CD8-positive, alpha-beta memory T cell (primary cell): ENCODE results near the gene EMILIN1. TPM values are rescaled to one million over a fixed set of nuclear protein-coding genes. Genes with fewer than 3 reads are reported as not detected.
A peak's percentile ranks its signal among the peaks of the same experiment; 100 is the strongest.

Experiments
- CTCF ChIA-PET: fragments of 350-600 bp; sonication (Branson Sonifier 250); formaldehyde crosslinking; loops from one replicate; lab custom pipeline; 2021; ENCODE audit warnings: antibody characterized with exemption; lab: Charles Lee
- POLR2A ChIA-PET: fragments of 350-600 bp; sonication (Branson Sonifier 250); formaldehyde crosslinking; loops from one replicate; lab custom pipeline; 2021; ENCODE audit warnings: antibody characterized with exemption; lab: Charles Lee
- DNase-seq, 5 donors: peaks; one replicate each; pipeline versions ENCODE4 v3.0.0 to v3.0.0-alpha.2; 2020 to 2022; ENCODE audit warnings: mixed read lengths in 1 of 5
- H3K27ac ChIP-seq: one replicate; pipeline ENCODE4 v1.7.0; 2013; ENCODE audit warnings: low read depth, mild to moderate bottlenecking, low read length, moderate library complexity
- H3K27me3 ChIP-seq: 2 replicates; pipeline ENCODE4 v1.7.0; 2013; ENCODE audit warnings: low read length, mild to moderate bottlenecking; ENCODE audit not compliant: insufficient read depth, poor library complexity, severe bottlenecking
- H3K36me3 ChIP-seq: 2 replicates; pipeline ENCODE4 v1.7.0; 2013; ENCODE audit warnings: mild to moderate bottlenecking, low read length, moderate library complexity; ENCODE audit not compliant: insufficient read depth
- H3K4me1 ChIP-seq: 2 replicates; pipeline ENCODE4 v1.7.0; 2013; ENCODE audit warnings: mild to moderate bottlenecking, low read length, moderate library complexity; ENCODE audit not compliant: insufficient read depth
- H3K4me3 ChIP-seq: 2 replicates; pipeline ENCODE4 v1.7.0; 2013; ENCODE audit warnings: mild to moderate bottlenecking, low read length
- H3K9me3 ChIP-seq: 2 replicates; pipeline ENCODE4 v1.7.0; 2013; ENCODE audit warnings: mild to moderate bottlenecking, low read length
- H3K27ac Mint-ChIP-seq, 8 donors: one replicate each; pipeline ENCODE4 v1.8.0; 2020 to 2021; ENCODE audit warnings: mixed read lengths in 8 of 8, mild to moderate bottlenecking in 6 of 8, inconsistent platforms in 3 of 8, moderate library complexity in 3 of 8
- H3K27me3 Mint-ChIP-seq, 2 donors: one replicate each; pipeline ENCODE4 v1.8.0; 2020 to 2021; ENCODE audit warnings: mixed read lengths in 2 of 2, mild to moderate bottlenecking in 1 of 2, moderate library complexity in 1 of 2
- H3K36me3 Mint-ChIP-seq, 3 donors: one replicate each; pipeline ENCODE4 v1.8.0; 2020 to 2021; ENCODE audit warnings: mixed read lengths in 3 of 3, inconsistent platforms in 1 of 3, mild to moderate bottlenecking in 1 of 3
- H3K4me1 Mint-ChIP-seq, 3 donors: one replicate each; pipeline ENCODE4 v1.8.0; 2020 to 2021; ENCODE audit warnings: mixed read lengths in 3 of 3, inconsistent platforms in 1 of 3, mild to moderate bottlenecking in 1 of 3
- H3K4me3 Mint-ChIP-seq, 7 donors: one replicate each; pipeline ENCODE4 v1.8.0; 2020 to 2021; ENCODE audit warnings: mixed read lengths in 7 of 7, mild to moderate bottlenecking in 6 of 7, moderate library complexity in 4 of 7, inconsistent platforms in 2 of 7
- H3K9me3 Mint-ChIP-seq, 5 donors: one replicate each; pipeline ENCODE4 v1.8.0; 2020 to 2022; ENCODE audit warnings: mixed read lengths in 5 of 5, mild to moderate bottlenecking in 3 of 5, moderate library complexity in 2 of 5, inconsistent platforms in 1 of 5
- polyA plus RNA-seq: library from polyadenylated mRNA; unstranded; fragments of 300-500 nt; fragmentation: Illumina TruSeq; gene quantifications from one replicate; pipeline ENCODE4 v1.2.3, GENCODE V29; 2021
- total RNA-seq, 2 experiments: library from RNA; stranded (reverse); gene quantifications; one replicate each; pipeline ENCODE4 v1.2.3, GENCODE V29; 2021

The EMILIN1 gene
- total and polyA plus RNA-seq, 3 experiments from 2014 or later, result 0.79 to 0.89 (median 0.85) TPM

DNA sequence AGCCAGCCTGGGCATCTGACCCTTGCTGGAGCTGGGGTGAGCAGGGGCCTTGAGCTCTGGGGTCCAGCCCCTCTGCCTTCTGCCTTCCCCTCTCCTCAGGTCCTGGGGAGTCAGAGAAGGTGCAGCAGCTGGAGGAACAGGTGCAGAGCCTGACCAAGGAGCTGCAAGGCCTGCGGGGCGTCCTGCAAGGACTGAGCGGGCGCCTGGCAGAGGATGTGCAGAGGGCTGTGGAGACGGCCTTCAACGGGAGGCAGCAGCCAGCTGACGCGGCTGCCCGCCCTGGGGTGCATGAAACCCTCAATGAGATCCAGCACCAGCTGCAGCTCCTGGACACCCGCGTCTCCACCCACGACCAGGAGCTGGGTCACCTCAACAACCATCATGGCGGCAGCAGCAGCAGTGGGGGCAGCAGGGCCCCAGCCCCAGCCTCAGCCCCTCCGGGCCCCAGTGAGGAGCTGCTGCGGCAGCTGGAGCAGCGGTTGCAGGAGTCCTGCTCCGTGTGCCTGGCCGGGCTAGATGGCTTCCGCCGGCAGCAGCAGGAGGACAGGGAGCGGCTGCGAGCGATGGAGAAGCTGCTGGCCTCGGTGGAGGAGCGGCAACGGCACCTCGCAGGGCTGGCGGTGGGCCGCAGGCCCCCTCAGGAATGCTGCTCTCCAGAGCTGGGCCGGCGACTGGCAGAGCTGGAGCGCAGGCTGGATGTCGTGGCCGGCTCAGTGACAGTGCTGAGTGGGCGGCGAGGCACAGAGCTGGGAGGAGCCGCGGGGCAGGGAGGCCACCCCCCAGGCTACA lies 3.8 kb downstream of the EMILIN1 start:
- H3K27me3 Mint-ChIP-seq, result peaks cover 0 to 2% of the 10 kb centered on the region in 2 donors
- DNase-seq, result no peak
- H3K27ac ChIP-seq, result peak overlapping the region; percentile 68
- H3K36me3 ChIP-seq, result no peaks in the 10 kb centered on the region
- H3K27me3 ChIP-seq, result no peaks in the 10 kb centered on the region
- peak overlapping the region; percentile 65 for H3K4me3 ChIP-seq
- H3K36me3 Mint-ChIP-seq, result no peaks in the 10 kb centered on the region
- CTCF ChIA-PET, result interaction anchor here (1.3 to 2.6 kb wide), 6 partner anchors 9 to 49 kb away, joined by 3 to 14 read pairs (median 7); partner anchors contain the start of genes AGBL5, OST4 and TMEM214
- no peaks in the 10 kb centered on the region for H3K9me3 Mint-ChIP-seq
- POLR2A ChIA-PET, result interaction anchor here (0.5 to 4.2 kb wide), 6 partner anchors 10 to 272 kb away, joined by 3 to 37 read pairs (median 4); partner anchors contain the start of genes AGBL5, ATRAID, OST4 and SLC5A6
- no peaks in the 10 kb centered on the region for H3K9me3 ChIP-seq
- H3K4me3 Mint-ChIP-seq, result peak overlapping the region in 3 of 7 donors; percentile 9 to 91 (median 87)
- H3K4me1 Mint-ChIP-seq, result peaks cover 19 to 27% (median 27%) of the 10 kb centered on the region in 3 donors
- H3K4me1 ChIP-seq, result peaks cover 37% of the 10 kb centered on the region
- H3K27ac Mint-ChIP-seq, result peak overlapping the region in 1 of 8 donors; percentile 69

DNA sequence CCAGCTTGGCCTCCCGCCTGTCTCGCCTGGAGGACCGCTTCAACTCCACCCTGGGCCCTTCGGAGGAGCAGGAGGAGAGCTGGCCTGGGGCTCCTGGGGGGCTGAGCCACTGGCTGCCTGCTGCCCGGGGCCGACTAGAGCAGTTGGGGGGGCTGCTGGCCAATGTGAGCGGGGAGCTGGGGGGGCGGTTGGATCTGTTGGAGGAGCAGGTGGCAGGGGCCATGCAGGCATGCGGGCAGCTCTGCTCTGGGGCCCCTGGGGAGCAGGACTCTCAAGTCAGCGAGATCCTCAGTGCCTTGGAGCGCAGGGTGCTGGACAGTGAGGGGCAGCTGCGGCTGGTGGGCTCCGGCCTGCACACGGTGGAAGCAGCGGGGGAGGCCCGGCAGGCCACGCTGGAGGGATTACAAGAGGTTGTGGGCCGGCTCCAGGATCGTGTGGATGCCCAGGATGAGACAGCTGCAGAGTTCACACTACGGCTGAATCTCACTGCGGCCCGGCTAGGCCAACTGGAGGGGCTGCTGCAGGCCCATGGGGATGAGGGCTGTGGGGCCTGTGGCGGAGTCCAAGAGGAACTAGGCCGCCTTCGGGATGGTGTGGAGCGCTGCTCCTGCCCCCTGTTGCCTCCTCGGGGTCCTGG lies 4.5 kb downstream of the EMILIN1 start:
- Histone ChIP-seq H3K4me1 (peaks cover 42% of the 10 kb centered on the region), H3K4me3 (no peak overlapping the region), H3K27ac (no peak overlapping the region), H3K36me3 (no peaks in the 10 kb centered on the region), H3K27me3 (no peaks in the 10 kb centered on the region), H3K9me3 (no peaks in the 10 kb centered on the region)
- DNase-seq, result no peak
- H3K27me3 Mint-ChIP-seq, result peaks cover 0 to 1% of the 10 kb centered on the region in 2 donors
- CTCF ChIA-PET, result interaction anchor here (1.2 to 2.8 kb wide), 4 partner anchors 11 to 121 kb away, joined by 3 to 15 read pairs (median 3); partner anchors contain the start of genes AGBL5 and OST4
- POLR2A ChIA-PET, result interaction anchor here (0.5 to 4.2 kb wide), 4 partner anchors 11 to 129 kb away, joined by 3 to 37 read pairs (median 14); partner anchors contain the start of genes AGBL5, ATRAID, OST4 and SLC5A6
- H3K36me3 Mint-ChIP-seq, result no peaks in the 10 kb centered on the region
- no peak overlapping the region for H3K27ac Mint-ChIP-seq
- no peak overlapping the region for H3K4me3 Mint-ChIP-seq
- H3K4me1 Mint-ChIP-seq, result peaks cover 26 to 34% (median 31%) of the 10 kb centered on the region in 3 donors
- no peaks in the 10 kb centered on the region for H3K9me3 Mint-ChIP-seq

DNA sequence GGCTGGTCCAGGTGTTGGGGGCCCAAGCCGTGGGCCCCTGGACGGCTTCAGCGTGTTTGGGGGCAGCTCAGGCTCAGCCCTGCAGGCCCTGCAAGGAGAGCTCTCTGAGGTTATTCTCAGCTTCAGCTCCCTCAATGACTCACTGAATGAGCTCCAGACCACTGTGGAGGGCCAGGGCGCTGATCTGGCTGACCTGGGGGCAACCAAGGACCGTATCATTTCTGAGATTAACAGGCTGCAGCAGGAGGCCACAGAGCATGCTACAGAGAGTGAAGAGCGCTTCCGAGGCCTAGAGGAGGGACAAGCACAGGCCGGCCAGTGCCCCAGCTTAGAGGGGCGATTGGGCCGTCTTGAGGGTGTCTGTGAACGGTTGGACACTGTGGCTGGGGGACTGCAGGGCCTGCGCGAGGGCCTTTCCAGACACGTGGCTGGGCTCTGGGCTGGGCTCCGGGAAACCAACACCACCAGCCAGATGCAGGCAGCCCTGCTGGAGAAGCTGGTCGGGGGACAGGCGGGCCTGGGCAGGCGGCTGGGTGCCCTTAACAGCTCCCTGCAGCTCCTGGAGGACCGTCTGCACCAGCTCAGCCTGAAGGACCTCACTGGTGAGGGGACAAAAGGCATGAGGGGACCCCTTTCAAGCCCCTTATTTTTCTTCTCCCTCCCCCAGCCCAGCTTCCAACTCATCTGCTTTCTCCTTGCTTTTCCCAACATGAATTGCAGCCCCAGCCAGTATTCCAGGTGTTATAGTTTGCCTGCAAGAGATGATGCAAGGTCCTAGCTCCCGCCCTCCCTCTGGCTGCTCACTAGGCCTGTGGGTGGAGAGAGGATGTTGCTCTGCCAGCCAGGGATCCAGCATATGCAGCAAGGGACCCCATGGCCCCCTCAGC lies 5.2 kb downstream of the EMILIN1 start:
- Histone ChIP-seq H3K4me1 (peaks cover 42% of the 10 kb centered on the region), H3K9me3 (no peaks in the 10 kb centered on the region), H3K36me3 (no peaks in the 10 kb centered on the region), H3K4me3 (no peak overlapping the region), H3K27ac (no peak overlapping the region), H3K27me3 (no peaks in the 10 kb centered on the region)
- DNase-seq, result no peak
- Mint-ChIP-seq H3K4me1 (peaks cover 26 to 34% (median 32%) of the 10 kb centered on the region in 3 donors), H3K36me3 (no peaks in the 10 kb centered on the region), H3K27me3 (no peaks in the 10 kb centered on the region), H3K4me3 (peak overlapping the region in 3 of 7 donors; percentile 38 to 82 (median 76)), H3K9me3 (no peaks in the 10 kb centered on the region), H3K27ac (peak overlapping the region in 3 of 8 donors; percentile 12 to 68 (median 17))
- CTCF ChIA-PET, result interaction anchor here (1.0 to 2.8 kb wide), 5 partner anchors 12 to 122 kb away, joined by 3 to 15 read pairs (median 3); partner anchors contain the start of genes AGBL5 and OST4
- POLR2A ChIA-PET, result interaction anchor here (1.1 to 4.2 kb wide), 4 partner anchors 12 to 128 kb away, joined by 3 to 37 read pairs (median 24); partner anchors contain the start of genes AGBL5, ATRAID, OST4 and SLC5A6

DNA sequence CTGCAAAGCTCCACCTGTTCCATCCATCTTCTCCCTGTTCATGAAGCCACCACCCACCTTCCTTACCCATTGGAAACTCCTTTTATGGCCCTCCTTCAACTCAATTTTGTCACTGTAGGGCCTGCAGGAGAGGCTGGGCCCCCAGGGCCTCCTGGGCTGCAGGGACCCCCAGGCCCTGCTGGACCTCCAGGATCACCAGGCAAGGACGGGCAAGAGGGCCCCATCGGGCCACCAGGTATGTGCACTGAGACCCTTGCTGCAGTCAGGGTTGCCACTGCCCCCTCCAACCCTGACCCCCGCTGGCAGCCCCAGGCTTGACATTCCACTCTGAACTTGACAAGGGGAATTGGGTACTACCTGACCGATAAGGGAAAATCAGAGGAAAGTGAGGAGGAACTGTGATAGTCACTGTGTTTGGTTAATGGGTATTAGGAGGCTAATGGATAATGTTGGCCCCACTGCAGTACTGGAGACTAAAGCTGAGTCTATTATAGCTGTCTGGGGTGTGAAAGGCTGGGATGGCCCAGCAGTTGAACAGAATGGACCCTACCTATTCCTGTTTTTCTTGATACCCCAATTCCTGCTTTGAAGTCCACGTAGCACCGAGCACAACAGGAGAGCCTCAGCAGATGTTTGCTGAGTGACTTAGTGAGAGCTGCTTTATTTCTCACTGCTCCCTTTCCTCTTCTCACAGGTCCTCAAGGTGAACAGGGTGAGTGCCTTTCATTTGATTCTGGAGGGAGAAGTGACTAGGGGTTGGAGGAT lies 6.1 kb downstream of the EMILIN1 start:
- no peak overlapping the region for H3K4me3 ChIP-seq
- POLR2A ChIA-PET, result interaction anchor here (1.2 to 4.2 kb wide), 3 partner anchors 12 to 33 kb away, joined by 4 to 37 read pairs (median 24); partner anchors contain the start of genes AGBL5 and OST4
- no peaks in the 10 kb centered on the region for H3K27me3 Mint-ChIP-seq
- H3K9me3 Mint-ChIP-seq, result no peaks in the 10 kb centered on the region
- no peaks in the 10 kb centered on the region for H3K36me3 ChIP-seq
- no peak overlapping the region for H3K27ac ChIP-seq
- H3K4me1 Mint-ChIP-seq, result peaks cover 26 to 34% (median 33%) of the 10 kb centered on the region in 3 donors
- peak overlapping the region; percentile 20 to 82 (median 67) for H3K4me3 Mint-ChIP-seq
- H3K4me1 ChIP-seq, result peaks cover 42% of the 10 kb centered on the region
- H3K9me3 ChIP-seq, result no peaks in the 10 kb centered on the region
- peak overlapping the region in 4 of 8 donors; percentile 12 to 71 (median 42) for H3K27ac Mint-ChIP-seq
- no peaks in the 10 kb centered on the region for H3K36me3 Mint-ChIP-seq
- DNase-seq, result no peak
- CTCF ChIA-PET, result interaction anchor here (1.0 to 2.8 kb wide), 2 partner anchors 29 to 33 kb away, joined by 3 to 15 read pairs; partner anchors contain the start of gene AGBL5
- no peaks in the 10 kb centered on the region for H3K27me3 ChIP-seq

DNA sequence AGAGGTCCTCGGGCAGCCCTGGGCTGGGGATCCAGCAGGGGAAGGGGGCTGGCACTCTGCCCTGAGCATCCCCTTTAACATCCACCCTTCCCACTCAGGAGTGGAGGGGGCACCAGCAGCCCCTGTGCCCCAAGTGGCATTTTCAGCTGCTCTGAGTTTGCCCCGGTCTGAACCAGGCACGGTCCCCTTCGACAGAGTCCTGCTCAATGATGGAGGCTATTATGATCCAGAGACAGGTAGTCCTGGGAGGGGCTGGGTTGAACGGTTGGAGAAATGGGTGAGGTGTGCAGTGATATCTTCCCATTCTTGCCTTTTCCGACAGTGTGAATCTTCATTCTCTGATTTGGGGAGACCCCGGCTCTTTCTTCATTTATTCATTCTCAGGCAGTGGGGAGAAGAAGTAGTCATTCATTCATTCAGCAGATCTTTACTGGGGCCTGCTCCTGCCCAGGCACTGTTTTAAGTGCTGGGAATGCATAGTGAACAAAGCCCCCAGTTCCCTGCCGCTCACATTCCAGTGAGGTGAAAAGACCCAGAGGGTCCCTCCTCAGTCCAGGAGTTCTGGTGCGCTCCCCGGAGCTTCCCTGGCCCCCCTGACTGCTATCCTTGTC lies 6.8 kb downstream of the EMILIN1 start:
- Histone ChIP-seq H3K36me3 (no peaks in the 10 kb centered on the region), H3K27ac (peak overlapping the region; percentile 75), H3K4me1 (peaks cover 42% of the 10 kb centered on the region), H3K27me3 (no peaks in the 10 kb centered on the region), H3K9me3 (no peaks in the 10 kb centered on the region), H3K4me3 (peak overlapping the region; percentile 60)
- Mint-ChIP-seq H3K4me3 (peak overlapping the region; percentile 58 to 94 (median 76)), H3K27me3 (no peaks in the 10 kb centered on the region), H3K4me1 (peaks cover 26 to 33% (median 32%) of the 10 kb centered on the region in 3 donors), H3K27ac (peak overlapping the region; percentile 8 to 87 (median 64)), H3K9me3 (no peaks in the 10 kb centered on the region), H3K36me3 (no peaks in the 10 kb centered on the region)
- no peak for DNase-seq
- ChIA-PET CTCF (interaction anchor here (1.0 to 3.8 kb wide), 4 partner anchors 16 to 208 kb away, joined by 3 to 16 read pairs (median 9); partner anchors contain the start of gene AGBL5), POLR2A (interaction anchor here (1.2 to 3.8 kb wide), 3 partner anchors 10 to 34 kb away, joined by 4 to 24 read pairs (median 6); partner anchors contain the start of genes AGBL5 and OST4)

DNA sequence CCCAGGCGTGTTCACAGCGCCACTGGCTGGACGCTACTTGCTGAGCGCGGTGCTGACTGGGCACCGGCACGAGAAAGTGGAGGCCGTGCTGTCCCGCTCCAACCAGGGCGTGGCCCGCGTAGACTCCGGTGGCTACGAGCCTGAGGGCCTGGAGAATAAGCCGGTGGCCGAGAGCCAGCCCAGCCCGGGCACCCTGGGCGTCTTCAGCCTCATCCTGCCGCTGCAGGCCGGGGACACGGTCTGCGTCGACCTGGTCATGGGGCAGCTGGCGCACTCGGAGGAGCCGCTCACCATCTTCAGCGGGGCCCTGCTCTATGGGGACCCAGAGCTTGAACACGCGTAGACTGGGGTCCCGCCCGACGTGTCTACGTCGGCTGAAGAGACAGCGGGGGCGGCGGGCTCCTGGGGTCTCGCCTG lies 7.3 kb downstream of the EMILIN1 start:
- H3K27me3 Mint-ChIP-seq, result no peaks in the 10 kb centered on the region
- H3K36me3 Mint-ChIP-seq, result no peaks in the 10 kb centered on the region
- no peaks in the 10 kb centered on the region for H3K9me3 Mint-ChIP-seq
- peak overlapping the region; percentile 58 to 94 (median 76) for H3K4me3 Mint-ChIP-seq
- H3K27me3 ChIP-seq, result no peaks in the 10 kb centered on the region
- peaks cover 25 to 30% (median 30%) of the 10 kb centered on the region in 3 donors for H3K4me1 Mint-ChIP-seq
- no peaks in the 10 kb centered on the region for H3K9me3 ChIP-seq
- POLR2A ChIA-PET, result interaction anchor here (1.2 to 3.8 kb wide), 3 partner anchors 11 to 35 kb away, joined by 4 to 24 read pairs (median 6); partner anchors contain the start of genes AGBL5 and OST4
- peak overlapping the region; percentile 75 for H3K27ac ChIP-seq
- no peaks in the 10 kb centered on the region for H3K36me3 ChIP-seq
- peak in 1 of 5 donors; percentile 14 for DNase-seq
- H3K4me3 ChIP-seq, result peak overlapping the region; percentile 60
- peaks cover 37% of the 10 kb centered on the region for H3K4me1 ChIP-seq
- CTCF ChIA-PET, result interaction anchor here (1.0 to 3.8 kb wide), 4 partner anchors 17 to 207 kb away, joined by 3 to 16 read pairs (median 9); partner anchors contain the start of gene AGBL5
- peak overlapping the region; percentile 8 to 87 (median 64) for H3K27ac Mint-ChIP-seq
